GM18526 (cell line): ENCODE data around the gene DMAP1.

Experiments used
- POLR2A ChIP-seq: IDR thresholded peaks from 3 replicates; pipeline ENCODE4 v1.6.1; 2011; ENCODE audit not compliant: insufficient read length; ENCODE audit errors: extremely low read depth

The DMAP1 gene

GRCh38 chr1:44213222-44214112, at the start of gene DMAP1:
Gene DMAP1 (plus strand): TSS chr1:44213471. CDS start chr1:44213754, 283 bp downstream.
- peak; percentile 75 for TF ChIP-seq POLR2A

- no peak for TF ChIP-seq POLR2A
Observed at GRCh38 chr1:44168520-44169098, 44.7 kb upstream of the DMAP1 start.

- TF ChIP-seq POLR2A = no peak
Observed at GRCh38 chr1:44170281-44170823, 42.9 kb upstream of the DMAP1 start.

GRCh38 chr1:44174630-44175029, 38.6 kb upstream of the DMAP1 start:
- no peak for TF ChIP-seq POLR2A

GRCh38 chr1:44200336-44200735, 12.9 kb upstream of the DMAP1 start:
- TF ChIP-seq POLR2A = no peak

- no peak for TF ChIP-seq POLR2A
Observed at GRCh38 chr1:44208226-44208625, 5.0 kb upstream of the DMAP1 start.

GRCh38 chr1:44210595-44210994, 2.7 kb upstream of the DMAP1 start:
- no peak for TF ChIP-seq POLR2A

GRCh38 chr1:44212355-44213221, 683 bp upstream of the DMAP1 start:
- no peak for TF ChIP-seq POLR2A

- TF ChIP-seq POLR2A = no peak
Observed at GRCh38 chr1:44217809-44218410, 4.6 kb downstream of the DMAP1 start.

- TF ChIP-seq POLR2A = no peak
Observed at GRCh38 chr1:44218503-44219300, 5.4 kb downstream of the DMAP1 start.

GRCh38 chr1:44219301-44219626, 6.0 kb downstream of the DMAP1 start:
- TF ChIP-seq POLR2A = no peak

GRCh38 chr1:44220001-44220751, 6.9 kb downstream of the DMAP1 start:
- TF ChIP-seq POLR2A = no peak

- TF ChIP-seq POLR2A = no peak
Observed at GRCh38 chr1:44220755-44221154, 7.5 kb downstream of the DMAP1 start.

- TF ChIP-seq POLR2A = no peak
Observed at GRCh38 chr1:44221769-44222168, 8.5 kb downstream of the DMAP1 start.
